ENCODE results near the gene SORBS2. TPM values are rescaled to one million over a fixed set of nuclear protein-coding genes. Genes with fewer than 3 reads are reported as not detected.

The SORBS2 gene
- total RNA-seq, 1 experiment from 2014 or later = 1.5 TPM

DNA sequence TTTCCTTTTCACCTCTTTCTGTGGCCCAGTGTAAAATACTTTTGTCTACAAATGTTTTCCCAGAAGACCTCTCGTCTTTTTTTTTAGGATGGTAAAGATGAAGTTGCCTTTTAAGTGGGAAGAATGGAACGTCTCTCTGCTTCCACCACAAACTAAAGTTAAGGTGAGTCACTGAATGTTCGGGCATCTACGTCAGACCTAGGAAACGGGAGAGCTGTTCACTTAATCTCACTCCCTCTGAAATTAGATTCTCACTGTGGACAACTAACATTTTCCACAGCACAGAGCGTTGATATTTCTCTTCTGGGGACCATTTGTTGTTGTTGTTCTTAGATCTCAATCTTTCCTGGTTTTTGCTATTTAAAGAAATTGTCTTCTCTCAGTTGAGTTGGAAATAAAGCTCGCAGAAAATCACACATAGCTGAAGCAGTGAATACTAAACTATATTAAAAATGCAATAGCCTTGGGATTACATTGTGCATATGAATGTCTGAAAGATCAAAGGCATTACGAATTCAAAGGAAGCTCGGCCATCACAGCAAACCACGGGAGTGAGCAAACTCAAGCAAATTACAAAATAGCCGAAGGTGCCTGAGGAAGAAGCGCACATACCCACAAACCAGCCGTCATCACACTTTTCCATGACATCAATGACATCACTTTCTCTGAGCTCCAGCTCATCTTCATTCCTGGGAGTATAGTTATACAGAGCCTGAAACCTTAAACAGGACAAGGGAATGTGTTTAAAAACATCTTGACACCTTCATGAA is 222.7 kb downstream of the SORBS2 start:
- DNase-seq (ENCODE audit: low spot score) = peak; percentile 90

DNA sequence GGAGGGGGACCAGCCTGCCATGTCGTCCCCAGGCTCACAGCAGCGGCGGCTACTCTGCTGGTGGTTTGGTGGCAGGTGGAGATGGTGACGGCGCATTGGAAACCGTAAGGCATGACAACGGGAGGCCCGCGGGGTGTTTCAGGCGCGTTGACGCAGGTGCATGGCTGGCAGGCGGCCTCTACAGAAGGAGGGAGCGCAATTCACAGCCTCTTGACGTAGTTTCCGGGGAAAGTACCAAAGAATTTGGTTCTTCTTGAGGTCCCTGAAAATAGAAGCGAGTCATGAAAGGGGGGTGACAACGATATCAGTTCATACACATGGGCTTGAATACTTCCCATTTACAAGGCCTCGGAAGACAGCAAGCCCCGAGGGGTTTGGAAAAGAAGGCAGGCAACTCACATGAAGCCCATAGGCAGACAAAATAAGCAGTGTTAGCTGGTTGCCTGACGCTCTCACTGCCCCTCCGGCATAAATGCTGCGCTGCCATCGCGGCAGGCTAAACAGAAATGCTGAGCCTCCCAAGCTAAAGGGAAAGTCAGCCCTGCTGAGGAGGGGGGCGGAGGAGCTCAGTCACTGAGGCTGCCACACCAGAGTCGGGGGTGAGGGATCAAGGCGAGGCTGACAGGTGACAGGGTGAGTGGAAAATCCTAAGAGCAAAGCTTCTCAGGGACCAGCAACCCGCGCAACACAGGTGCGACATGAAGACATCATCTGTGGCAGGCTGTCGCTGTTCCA is 224.4 kb downstream of the SORBS2 start:
- DNase-seq (ENCODE audit: low spot score) = no peak

DNA sequence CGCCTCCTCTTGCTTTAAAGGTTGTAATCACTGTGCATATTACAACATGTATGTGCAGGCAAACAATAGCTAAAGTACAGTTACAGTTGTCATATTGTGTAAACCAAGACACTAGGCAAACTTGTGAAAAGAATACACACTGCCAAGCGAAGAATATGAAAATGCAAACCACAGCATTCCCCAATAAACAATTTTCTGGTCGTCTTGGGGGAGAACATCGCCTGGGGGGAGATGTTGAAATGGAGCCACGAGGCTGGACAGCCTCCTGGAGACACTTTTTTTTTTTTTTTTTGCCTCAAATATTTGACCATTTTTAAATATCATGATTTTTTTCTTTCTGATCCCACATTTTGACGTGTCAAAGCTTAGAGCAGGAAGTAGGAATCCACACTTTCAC is 225.0 kb downstream of the SORBS2 start:
- DNase-seq (ENCODE audit: low spot score) = no peak

DNA sequence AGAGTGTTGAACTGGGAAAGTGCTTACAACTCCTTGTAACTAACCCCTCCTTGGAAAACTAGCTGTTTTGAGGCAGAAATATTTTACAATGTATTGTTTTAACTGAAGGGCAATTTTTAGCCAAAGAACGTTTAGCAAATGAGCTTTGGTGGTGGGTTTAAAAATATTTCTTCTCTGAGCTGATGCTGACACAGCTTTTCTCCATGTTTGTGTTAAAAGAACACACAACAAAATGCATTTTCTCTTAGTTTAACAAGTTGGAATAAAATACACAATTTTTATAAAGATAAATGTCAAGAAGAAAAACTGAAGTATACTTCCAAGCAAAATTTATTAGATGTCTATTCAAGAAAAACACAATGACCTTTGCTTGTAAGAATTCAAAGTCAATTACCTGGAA is 226.8 kb downstream of the SORBS2 start:
- no peak for DNase-seq (ENCODE audit: low spot score)

DNA sequence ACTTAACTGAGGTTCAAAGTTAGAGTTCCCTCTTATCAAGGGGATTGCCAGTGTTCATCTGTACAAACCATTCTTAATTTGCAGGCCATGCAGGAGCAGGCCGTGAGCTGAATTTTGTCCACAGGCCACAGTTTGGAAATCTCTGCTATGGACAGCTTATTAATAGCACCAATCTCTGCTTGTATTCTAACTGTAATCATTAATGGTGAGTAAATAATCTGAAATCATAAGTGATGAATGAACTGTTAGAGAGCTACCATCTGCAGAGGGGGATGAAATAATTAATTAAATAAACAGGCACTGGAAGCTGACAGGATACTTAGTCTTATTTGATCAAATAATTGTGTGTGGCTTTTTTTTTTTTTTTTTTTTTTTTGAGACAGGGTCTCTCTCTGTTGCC is 228.2 kb downstream of the SORBS2 start:
- DNase-seq (ENCODE audit: low spot score) = no peak

DNA sequence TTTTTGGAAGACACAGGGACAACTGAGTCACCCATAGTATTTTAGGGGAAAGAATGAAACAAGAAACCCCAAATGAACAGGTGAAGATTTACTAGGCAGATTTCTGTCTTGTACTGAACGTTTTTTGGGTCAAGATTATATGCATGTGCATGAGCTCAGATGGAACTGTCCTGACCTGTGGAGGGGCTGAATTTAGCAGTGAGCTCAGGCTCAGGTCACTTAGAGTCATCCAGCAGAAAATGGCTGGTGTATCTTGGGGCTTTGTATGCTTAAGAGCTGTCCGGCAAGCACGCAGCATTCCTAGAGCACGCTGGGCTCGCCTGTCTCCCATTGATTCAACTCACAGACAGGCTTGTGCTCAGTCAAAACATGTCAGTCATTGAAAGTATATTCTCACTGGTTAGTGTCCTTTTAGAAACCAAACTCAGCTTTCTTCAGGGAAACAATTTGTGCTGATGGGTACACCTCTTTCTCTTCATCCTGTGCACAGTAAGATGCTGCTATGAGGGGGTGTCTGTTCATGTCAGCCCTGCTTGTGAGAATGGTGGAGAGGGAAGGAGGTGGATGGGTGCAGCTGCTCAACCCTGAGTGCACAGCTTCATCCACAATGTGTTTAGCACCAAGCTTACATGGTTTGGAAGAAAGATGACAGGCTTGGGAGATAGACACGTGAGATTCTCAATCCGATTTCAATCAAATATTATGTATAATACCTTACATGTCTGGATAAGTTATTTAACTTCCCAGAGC is 229.2 kb downstream of the SORBS2 start:
- no peak for DNase-seq (ENCODE audit: low spot score)

DNA sequence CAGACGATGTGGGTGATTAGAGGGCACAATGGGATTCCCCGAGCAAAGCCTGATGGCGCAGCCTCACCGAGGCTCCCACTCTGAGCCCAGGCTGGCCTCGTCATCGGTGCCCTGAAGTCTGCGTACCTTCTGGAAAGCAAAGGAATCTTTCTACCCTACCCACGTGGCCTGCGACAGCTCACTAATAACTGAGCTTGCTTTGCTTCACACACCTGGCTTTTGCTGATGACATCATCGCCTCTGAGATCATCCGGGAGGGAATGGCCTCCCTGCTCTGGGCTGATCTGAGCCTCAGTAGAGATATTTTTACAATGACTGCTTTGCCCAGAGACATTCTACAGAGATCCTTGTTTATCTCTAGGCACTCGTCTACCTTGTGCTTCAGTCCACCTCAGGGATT is 231.3 kb downstream of the SORBS2 start:
- DNase-seq (ENCODE audit: low spot score) = no peak

DNA sequence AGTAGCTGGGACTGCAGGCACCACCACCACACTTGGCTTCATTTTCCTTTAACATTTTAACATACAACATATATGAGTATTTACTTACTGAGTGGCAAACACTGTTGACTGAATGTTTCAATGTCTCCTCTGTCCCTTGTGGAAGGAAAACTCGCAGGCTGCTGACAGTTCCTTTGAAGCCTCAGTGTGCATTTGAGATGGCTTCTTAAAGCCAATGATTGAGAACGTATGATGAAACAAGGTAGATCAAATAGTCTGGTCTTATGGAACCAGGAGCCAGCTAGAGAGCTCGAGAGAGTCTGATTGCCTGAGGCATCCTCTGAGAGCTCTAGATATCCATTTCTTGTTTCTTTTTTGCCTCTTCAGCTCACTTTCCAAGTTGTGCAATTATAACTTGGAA is 233.7 kb downstream of the SORBS2 start:
- DNase-seq (ENCODE audit: low spot score) = no peak

DNA sequence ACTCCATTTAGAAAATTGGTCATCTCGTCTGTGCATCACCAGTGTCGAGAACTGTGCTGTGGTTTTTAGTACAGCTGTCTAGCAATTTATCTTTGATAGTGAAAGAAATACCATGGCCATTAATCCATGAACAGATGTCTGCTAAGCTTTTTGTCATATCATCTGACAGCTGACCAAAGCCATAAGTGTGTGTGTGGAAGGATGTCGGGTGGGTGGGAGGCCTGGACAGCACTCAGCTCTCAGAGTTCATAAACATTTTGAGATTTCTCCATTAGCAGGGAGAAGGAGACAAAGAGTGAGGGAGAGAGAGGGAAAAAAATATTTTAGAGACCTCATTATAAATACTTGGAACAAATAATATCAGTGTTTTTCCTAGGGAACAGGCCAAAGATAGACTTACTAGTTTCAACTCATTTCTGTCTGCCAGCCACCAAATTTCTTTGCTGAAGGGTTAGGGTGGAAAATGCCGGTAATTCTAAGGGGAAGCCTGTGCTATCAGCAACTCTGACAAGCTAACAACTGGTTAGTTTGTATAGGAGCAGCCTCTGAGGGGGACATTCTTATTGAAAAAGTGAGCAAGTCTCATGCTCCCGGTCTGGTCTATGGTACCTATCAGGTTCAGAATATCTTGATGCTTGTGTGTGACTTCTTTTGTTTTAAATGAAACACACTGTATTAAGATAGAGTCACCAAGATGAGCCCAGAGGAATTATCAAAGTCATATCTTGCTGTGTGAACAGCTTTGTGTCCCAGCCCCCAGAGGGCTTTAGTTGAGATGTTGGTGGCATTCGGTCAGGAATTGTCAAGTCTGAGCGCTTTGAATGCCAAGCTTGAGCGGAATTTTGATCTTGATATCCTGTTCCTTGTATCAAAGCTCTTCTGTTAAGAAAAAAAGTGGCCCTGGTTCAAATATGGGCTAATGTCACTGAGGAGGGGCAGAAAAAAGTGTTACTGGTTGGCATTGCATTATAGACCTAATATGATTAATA is 234.7 kb downstream of the SORBS2 start:
- DNase-seq (ENCODE audit: low spot score) = no peak

DNA sequence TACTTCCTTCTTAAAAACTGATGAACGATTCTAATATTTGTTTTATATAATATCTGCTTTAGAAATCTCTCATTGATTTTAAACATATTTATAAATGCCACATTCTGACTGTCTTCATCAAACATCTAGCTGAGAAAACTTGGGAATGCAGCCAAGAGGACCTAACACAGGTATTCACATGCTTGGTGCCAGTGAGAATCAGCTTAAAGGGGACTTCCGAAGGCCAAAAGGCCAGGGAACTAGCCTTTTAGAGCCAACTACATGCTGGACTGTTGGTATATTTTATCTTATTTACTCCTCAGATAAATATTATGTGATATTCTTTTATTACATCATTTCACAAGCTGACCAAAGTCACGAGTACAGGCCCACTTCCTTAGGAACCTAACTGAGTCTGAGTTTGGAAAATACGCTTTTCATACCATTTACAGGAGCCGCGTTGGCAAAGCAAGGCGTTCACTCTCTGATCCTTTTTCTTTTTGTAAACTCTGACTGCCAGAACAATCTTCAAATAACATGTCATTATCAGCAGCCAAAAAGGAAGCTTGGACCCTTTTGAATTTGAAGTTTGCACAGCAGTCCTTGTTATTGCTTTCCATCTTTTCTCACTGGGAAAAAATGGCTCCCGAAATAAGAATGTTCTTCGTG is 235.6 kb downstream of the SORBS2 start:
- DNase-seq (ENCODE audit: low spot score) = no peak

DNA sequence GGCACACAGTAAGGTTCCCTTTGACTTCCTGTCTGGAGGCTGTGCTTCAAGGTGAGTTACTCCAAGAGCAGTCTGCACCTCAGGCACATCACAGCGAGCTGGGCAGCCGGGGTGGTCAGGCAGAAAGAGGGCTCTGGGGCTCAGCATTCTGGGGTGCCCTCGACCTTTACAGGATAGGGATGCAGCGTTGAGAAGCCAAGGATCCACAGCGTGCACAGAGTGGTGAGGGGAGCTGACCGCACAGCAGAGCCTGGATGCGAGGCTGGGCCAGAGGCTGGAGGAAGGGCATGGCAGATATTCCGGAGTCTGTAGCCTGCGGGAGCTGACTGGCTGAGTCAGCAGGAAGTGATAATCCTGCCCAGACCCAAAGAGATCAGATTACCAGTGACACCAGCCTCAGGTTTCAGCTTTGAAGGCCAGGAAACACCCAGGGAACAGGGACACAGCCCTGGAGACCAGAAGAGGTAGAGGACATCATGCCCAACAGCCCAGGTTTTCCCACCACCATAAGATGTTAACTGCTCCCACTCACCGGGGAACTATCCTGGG is 238.3 kb downstream of the SORBS2 start:
- DNase-seq (ENCODE audit: low spot score) = peak; percentile 90

DNA sequence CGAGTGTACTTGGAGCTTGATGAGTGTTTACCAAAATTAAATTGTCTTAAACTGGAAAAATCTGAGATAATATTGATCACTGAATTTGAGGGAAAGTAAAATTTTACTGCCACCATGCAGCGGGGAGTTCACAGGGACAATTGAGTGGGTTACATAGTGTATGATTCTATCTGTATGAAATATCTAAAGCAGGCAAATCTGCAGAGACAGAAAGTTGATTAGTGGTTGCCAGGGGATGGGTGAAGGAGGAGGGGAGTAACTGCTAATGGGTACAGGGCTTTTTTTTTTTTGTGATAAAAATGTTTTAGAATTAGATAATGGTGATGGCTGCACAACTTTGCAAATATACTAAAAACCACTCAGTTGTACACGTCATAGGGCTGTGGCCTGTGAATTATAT is 241.3 kb downstream of the SORBS2 start:
- DNase-seq (ENCODE audit: low spot score) = no peak

DNA sequence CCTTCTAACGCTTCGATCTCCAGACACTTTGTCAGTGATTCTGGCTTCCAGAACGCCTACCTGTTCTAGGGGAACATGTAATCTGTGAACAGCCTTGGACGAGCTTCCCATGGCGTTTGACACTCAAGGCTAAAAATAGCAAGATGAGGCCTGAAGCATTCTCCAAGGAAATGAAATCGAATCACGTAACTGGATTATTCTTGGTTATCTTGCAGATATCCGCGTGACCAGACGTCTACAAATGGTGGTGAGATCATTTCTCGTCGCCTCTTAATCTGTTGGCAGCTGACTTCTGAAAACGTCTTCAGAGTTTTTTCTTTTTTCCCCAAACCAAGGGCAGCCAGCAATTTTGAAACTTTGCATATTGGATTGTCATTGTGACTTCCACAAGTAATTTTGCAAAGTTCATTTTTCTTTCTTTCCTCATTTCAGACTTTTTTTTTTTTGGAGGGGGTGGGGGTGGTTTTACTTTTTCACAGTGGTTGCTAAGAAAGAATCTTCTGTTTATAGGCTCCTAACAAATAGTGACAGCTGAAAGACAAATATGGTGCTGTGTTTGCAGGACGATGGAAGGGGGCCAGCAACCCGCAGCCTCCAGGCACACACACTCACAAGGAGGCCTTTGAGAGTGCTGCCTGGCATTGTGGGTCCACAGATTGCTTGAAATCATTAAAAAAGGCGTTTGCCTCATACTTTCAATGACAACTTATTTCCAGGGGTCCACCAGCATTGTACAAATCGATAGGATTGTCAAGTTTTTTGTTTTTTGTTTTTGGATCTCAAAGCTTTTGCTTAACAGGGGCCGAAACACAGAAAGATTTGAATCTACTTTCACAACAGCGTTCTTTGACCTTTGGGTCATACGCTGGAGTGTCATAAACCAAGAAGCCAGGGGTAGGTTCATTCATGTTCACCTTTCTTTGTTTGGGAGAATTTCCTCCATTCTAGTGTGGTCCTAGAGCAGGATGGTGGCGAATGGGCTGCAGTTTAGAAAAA is 244.3 kb downstream of the SORBS2 start:
- peak; percentile 24 for DNase-seq (ENCODE audit: low spot score)

DNA sequence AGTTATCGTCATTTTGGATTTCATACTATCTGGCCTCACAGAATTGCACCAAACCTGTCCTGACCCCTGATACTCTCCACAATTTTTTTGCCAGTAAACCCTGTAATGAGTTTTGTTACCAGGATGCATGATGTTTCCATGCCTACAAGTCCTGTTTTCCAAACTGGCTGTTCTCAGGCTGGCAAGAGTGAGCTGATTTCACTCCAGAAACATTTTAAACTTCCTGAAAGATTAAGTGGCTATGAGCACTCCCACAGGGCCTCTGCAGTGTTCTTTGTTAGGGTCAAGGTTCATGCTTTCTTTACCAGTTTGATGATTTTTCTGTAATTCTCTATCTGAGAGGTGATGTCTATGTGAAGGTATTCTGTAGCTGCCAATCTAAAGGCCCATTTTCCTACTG is 245.0 kb downstream of the SORBS2 start:
- DNase-seq (ENCODE audit: low spot score) = no peak

DNA sequence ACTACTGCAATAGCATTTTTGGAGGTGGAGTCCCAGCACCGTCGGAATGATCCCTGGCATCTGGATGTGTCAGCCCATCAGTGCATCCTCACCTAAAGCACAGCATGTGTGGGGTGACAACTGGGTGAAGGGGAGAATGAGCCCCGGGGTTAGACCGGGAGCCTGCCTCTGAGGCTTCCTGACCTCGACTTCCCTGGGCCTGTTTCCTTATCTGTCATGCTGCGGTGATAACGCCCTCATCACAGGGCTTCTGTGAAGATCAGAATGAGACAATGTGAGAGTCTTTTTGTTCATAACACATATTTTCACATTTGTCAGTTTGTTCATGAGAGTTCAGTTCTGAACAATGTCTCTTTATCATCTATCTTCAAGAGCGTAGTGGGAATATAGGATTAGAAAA is 245.6 kb downstream of the SORBS2 start:
- no peak for DNase-seq (ENCODE audit: low spot score)

DNA sequence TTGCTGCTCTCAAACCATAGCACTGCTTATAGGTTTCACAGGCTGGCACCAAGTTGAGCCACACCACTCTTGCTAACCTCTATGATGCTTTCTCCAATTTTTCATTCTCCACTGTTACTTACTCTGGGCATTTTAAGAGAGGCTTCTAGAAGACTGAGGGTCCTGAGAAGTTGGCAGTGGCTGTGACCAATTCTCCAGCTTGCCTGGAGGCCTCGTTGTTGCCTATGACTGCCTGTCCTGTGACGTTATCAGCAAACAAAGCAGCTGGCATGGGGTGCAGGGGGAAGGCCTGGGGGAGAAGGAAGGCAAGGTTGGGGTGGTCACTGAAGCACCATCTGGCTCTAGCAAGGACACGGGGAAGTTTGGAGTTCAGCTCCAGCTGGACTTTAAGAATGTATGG is 246.3 kb downstream of the SORBS2 start:
- DNase-seq (ENCODE audit: low spot score) = no peak

DNA sequence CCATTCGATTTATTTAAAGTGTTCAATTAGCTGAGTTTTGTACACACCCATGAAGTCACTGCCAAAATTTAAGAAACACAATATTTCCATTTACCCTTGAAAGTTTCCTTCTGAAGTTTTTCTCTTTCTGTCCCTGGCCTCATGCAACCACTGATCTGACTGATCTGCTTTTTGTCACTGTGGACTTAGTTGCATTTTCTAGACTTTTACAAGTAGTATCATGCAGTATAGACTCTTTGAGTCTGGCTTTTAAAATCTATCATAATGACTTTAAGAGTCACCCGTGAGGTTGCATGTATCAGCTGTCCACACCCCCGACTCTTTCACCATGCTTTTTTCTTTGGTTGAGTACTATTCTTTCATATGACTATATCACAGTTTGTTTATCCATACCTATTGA is 247.6 kb downstream of the SORBS2 start:
- no peak for DNase-seq (ENCODE audit: low spot score)

DNA sequence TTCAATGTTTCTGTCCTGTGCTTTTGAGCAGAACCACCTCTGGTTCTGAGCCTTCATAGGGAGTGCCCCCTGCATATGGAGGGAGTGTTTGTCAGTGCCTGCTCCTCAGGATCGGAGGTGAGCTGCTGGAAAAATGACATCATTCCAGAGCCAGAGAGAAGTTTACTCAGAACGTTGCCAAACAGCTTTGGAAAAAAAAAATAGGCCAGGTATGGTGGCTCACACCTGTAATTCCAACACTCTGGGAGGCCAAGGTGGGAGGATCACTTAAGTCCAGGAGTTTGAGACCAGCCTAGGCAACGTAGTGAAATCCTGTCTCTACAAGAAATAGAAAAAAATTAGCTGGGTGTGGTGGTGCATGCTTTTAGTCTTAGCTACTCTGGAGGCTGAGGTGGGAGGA is 249.5 kb downstream of the SORBS2 start:
- no peak for DNase-seq (ENCODE audit: low spot score)

DNA sequence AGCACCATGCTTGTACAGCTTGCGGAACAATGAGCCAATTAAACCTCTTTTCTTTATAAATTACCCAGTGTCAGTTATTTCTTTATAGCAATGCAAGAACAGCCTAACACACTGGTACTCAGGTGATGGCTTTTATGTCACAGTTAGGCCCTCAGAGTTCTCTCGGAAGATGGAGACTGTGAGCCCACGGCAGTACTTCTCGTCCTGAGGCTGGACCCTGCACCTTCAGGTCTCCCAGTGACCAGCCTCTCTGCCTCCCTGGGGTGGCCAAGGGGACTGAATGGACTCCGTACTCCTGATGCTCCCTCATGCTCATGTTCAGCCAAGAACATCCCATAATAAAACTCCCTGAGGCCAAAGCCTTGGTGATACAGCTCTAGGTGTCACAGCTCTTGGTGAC is 251.7 kb downstream of the SORBS2 start:
- no peak for DNase-seq (ENCODE audit: low spot score)

DNA sequence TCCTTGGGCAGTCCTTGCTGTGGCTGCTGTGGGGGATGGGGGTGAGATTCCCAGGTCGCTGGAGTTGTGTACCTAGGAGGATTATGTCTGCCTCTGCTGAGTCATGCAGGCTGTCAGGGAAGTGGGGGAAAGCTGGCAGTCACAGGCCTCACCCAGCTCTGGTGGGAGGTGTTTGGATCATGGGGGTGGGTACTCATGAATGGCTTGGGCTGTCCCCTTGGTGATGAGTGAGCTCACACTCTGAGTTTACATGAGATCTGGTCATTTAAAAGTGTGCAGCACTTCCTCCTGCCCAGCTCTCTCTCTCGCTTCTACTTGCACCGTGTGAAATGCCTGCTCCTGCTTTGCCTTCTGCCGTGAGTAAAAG is 252.1 kb downstream of the SORBS2 start:
- peak; percentile 91 for DNase-seq (ENCODE audit: low spot score)
